Bronchial epithelial cell (primary cell): Measurements from ENCODE around the gene SUCNR1. TPM values are rescaled to one million over a fixed set of nuclear protein-coding genes. Genes with fewer than 3 reads are reported as not detected.
"Not testable (repeated sequence)": the region's sequence is repeated elsewhere in the genome, so short reads cannot be mapped to it uniquely, and the experiment has no call there.

Experiments
- DNase-seq: peaks from one replicate; pipeline ENCODE4 v3.0.0-alpha.2; 2010; ENCODE audit warnings: low read depth
- FAIRE-seq: peaks from 2 replicates; lab custom pipeline; 2011; peaks lifted over from hg19 to GRCh38; lab: Jason Lieb, UNC
- H3K27me3 ChIP-seq: 2 replicates; pipeline ENCODE4 v1.5.1; 2011; ENCODE audit warnings: low read length; ENCODE audit not compliant: control insufficient read depth, insufficient read depth
- H3K36me3 ChIP-seq: 2 replicates; pipeline ENCODE4 v1.5.1; 2011; ENCODE audit warnings: low read length; ENCODE audit not compliant: control insufficient read depth, insufficient read depth
- H3K4me3 ChIP-seq: 2 replicates; pipeline ENCODE4 v1.5.1; 2011; ENCODE audit warnings: mild to moderate bottlenecking, low read depth, low read length, control low read depth
- CTCF ChIP-seq: IDR thresholded peaks from 2 replicates; pipeline ENCODE4 v1.5.1; 2011; ENCODE audit warnings: mild to moderate bottlenecking, moderate library complexity, low read length, control low read depth, inconsistent platforms; ENCODE audit not compliant: insufficient read depth, severe bottlenecking
- total RNA-seq: library from RNA; depleted of rRNA; stranded (reverse); fragments of >200 nt; gene quantifications from 2 replicates; pipeline ENCODE4 v1.2.1, GENCODE V29; 2014

The SUCNR1 gene
- total RNA-seq, 1 donor from 2014 or later, result not detected

DNA sequence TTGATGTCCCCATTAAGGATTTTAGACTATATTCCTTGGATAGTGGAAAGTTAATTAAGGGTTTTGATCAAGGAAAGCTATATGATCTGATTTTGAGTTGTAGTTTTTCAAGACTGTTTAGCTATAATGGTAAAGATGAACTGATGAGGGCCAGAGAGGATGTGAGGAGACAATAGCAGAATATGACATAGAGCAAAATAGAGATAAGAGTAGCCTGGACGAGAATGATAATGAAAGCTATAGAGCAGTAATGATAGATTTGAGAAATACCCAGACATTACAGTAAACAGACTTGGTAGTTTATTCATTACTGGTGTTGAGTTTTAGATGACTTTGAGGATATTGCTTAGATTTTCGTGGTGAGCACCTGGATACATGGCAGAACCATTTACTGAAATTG, 3.8 kb downstream of the SUCNR1 start:
- no peak for DNase-seq
- Histone ChIP-seq H3K36me3 (no peaks in the 10 kb centered on the region), H3K27me3 (no peaks in the 10 kb centered on the region), H3K4me3 (no peak overlapping the region)
- no peak for TF ChIP-seq CTCF
- FAIRE-seq, result no peak

GRCh38 chr3:151878465-151878864, 5.0 kb downstream of the SUCNR1 start:
- DNase-seq (no peak), FAIRE-seq (no peak)
- no peak overlapping the region for H3K4me3 ChIP-seq
- TF ChIP-seq CTCF, result no peak
- no peaks in the 10 kb centered on the region for H3K36me3 ChIP-seq
- no peaks in the 10 kb centered on the region for H3K27me3 ChIP-seq

DNA sequence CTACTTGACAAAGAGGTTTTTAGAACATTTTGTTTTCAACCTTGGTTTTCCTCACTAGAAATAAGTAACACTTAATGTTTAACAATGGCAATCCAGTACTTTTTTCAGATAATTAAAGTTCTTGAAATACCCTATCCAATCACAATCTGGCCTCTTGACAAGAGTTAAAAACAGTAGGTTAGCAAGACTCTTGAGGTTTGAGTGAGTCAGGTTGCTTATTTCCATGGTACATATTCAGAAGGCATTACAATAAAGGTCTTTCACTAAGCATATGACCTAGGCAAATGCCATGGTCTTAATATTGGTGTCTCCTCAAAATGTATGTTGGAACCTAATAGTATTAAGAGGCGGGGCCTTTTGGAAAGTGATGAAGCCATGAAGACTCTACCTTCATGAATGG, 5.6 kb downstream of the SUCNR1 start:
- no peaks in the 10 kb centered on the region for H3K36me3 ChIP-seq
- TF ChIP-seq CTCF, result no peak
- H3K4me3 ChIP-seq, result no peak overlapping the region
- H3K27me3 ChIP-seq, result no peaks in the 10 kb centered on the region
- DNase-seq, result no peak
- no peak for FAIRE-seq

DNA sequence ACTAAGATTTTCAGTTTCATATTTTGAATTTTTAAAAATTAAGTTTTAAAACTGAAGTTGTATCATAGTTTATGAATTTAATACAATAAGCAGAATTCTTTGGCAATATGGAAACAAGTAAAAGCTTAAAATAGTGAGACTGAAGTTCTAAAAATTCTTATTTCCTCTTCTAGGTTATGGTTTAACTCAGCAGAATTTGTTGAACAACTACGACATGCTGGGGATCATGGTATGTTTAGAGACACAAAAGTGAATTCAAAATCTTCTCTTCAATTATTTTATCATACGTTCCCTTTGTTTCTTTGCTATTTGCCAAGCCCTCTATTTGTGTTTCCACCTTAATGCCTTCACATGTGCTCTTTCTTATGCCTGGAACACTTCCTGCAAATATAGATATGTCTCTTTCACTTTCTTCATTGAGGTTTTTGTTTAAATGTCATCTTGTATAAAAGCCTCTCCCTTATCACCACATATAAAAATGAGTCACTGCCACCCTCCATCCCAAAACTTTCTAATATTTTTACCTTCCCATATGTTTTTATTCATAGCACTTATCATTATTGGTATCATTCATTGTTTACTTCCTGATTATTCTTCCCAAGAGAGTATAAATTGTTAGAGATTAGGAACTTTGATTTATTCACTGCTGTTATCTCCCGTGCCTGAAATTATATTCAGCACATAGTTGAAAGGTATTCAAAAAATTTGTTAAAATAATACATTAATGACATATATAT, 6.4 kb downstream of the SUCNR1 start:
- TF ChIP-seq CTCF, result no peak
- no peak for DNase-seq
- FAIRE-seq, result no peak
- Histone ChIP-seq H3K27me3 (no peaks in the 10 kb centered on the region), H3K4me3 (no peak overlapping the region), H3K36me3 (no peaks in the 10 kb centered on the region)

GRCh38 chr3:151880416-151880690, 6.9 kb downstream of the SUCNR1 start:
- no peak for TF ChIP-seq CTCF
- Histone ChIP-seq H3K4me3 (no peak overlapping the region), H3K27me3 (no peaks in the 10 kb centered on the region), H3K36me3 (no peaks in the 10 kb centered on the region)
- FAIRE-seq (no peak), DNase-seq (no peak)

DNA sequence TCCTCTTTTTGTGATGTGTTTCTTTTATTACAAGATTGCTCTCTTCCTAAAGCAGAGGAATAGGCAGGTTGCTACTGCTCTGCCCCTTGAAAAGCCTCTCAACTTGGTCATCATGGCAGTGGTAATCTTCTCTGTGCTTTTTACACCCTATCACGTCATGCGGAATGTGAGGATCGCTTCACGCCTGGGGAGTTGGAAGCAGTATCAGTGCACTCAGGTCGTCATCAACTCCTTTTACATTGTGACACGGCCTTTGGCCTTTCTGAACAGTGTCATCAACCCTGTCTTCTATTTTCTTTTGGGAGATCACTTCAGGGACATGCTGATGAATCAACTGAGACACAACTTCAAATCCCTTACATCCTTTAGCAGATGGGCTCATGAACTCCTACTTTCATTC, 7.7 kb downstream of the SUCNR1 start:
- no peak for FAIRE-seq
- H3K27me3 ChIP-seq, result no peaks in the 10 kb centered on the region
- no peak overlapping the region for H3K4me3 ChIP-seq
- no peak for TF ChIP-seq CTCF
- DNase-seq, result no peak
- H3K36me3 ChIP-seq, result no peaks in the 10 kb centered on the region

GRCh38 chr3:151885397-151885796, 12.0 kb downstream of the SUCNR1 start:
- FAIRE-seq, H3K36me3 ChIP-seq, H3K27me3 ChIP-seq, H3K4me3 ChIP-seq, DNase-seq: not testable (repeated sequence)

DNA sequence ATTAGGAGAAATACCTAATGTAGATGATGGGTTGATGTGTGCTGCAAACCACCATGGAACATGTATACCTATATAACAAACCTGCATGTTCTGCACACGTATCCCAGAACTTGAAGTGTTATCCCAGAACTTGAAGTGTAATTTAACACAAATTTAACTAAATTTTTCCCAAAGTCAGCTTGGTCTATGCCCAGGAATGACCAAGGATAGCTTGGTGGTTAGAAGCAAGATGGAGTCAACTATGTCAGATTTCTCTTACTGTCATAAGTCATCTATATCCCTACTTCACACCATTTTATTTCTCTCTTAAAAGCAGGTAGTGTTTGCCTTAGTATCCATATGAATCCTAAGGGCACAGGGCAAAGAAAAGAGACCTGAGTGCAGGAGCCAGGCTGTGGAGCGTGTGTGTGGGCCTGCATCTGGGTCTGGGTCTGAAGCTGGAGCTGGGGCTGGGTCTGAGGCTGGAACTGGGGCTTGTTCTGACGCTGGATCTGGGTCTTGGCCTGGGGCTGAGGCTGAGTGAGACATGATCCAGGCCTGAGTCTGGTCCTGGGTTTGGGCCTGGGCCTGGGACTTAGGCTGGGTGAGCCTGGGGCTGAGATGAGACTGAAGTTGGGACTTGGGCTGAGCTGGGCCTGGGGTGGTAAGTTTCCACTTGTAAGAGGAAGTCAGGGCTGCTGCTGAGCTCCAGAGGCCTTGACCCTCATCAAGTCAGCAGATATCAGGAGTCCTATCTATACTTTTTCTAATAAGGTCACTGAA, 14.2 kb downstream of the SUCNR1 start:
- not testable (repeated sequence) for FAIRE-seq, DNase-seq, H3K4me3 ChIP-seq, H3K27me3 ChIP-seq, H3K36me3 ChIP-seq
